IMR-90 (cell line): Measurements from ENCODE around the gene RING1. TPM values are rescaled to one million over a fixed set of nuclear protein-coding genes. Genes with fewer than 3 reads are reported as not detected.
A peak's percentile ranks its signal among the peaks of the same experiment; 100 is the strongest.

Source experiments
- ATAC-seq: fragments of 200-7000 bp; cut with Tn5 transposase; 2 replicates; pipeline ENCODE4 v1.9.1; 2020; ENCODE audit warnings: low read depth, mild to moderate bottlenecking, moderate library complexity
- BruUV-seq: library from RNA; stranded (reverse); fragments of 400-500 nt; replicated peaks from 2 replicates; lab custom pipeline; 2021; lab: Mats Ljungman, UMichigan
- CTCF ChIA-PET: fragments of 300-600 bp; formaldehyde crosslinking; extraction: SDS; loops from one replicate; lab custom pipeline; 2021; ENCODE audit warnings: antibody characterized with exemption; lab: Yijun Ruan, JAX
- POLR2A ChIA-PET: fragments of 300-600 bp; sonication (Branson Sonifier 250); formaldehyde crosslinking; loops from one replicate; lab custom pipeline; 2022; ENCODE audit warnings: antibody characterized with exemption; ENCODE audit not compliant: unreplicated experiment; lab: Charles Lee
- DNase-seq: peaks from one replicate; pipeline ENCODE4 v3.0.0; 2013
- H2AFZ ChIP-seq: replicated peaks from 2 replicates; pipeline ENCODE3; 2013; ENCODE audit warnings: low read length, mild to moderate bottlenecking; ENCODE audit not compliant: poor library complexity
- H2AK5ac ChIP-seq: 2 replicates; pipeline ENCODE4 v1.6.1; 2013; ENCODE audit warnings: low read depth, low read length, inconsistent platforms
- H2AK9ac ChIP-seq: replicated peaks from 2 replicates; pipeline ENCODE3; 2013; ENCODE audit warnings: mild to moderate bottlenecking, low read depth, low read length, moderate library complexity; ENCODE audit not compliant: poor library complexity
- H2BK120ac ChIP-seq: 2 replicates; pipeline ENCODE4 v1.6.1; 2013; ENCODE audit warnings: low read depth, low read length, inconsistent platforms
- H2BK15ac ChIP-seq: 3 replicates; pipeline ENCODE4 v1.6.1; 2013; ENCODE audit warnings: low read depth, low read length, inconsistent platforms
- H2BK20ac ChIP-seq: 2 replicates; pipeline ENCODE4 v1.6.1; 2013; ENCODE audit warnings: low read depth, mild to moderate bottlenecking, inconsistent platforms, low read length, moderate library complexity
- H2BK5ac ChIP-seq: 2 replicates; pipeline ENCODE4 v1.6.1; 2013; ENCODE audit warnings: mild to moderate bottlenecking, low read depth, low read length, inconsistent platforms; ENCODE audit not compliant: poor library complexity, severe bottlenecking
- H3K14ac ChIP-seq: replicated peaks from 2 replicates; pipeline ENCODE4 v1.6.1; 2013; ENCODE audit warnings: low read depth, low read length, inconsistent platforms
- H3K18ac ChIP-seq: 2 replicates; pipeline ENCODE4 v1.6.1; 2013; ENCODE audit warnings: low read depth, low read length, control low read depth
- H3K23ac ChIP-seq: 2 replicates; pipeline ENCODE4 v1.6.1; 2013; ENCODE audit warnings: low read depth, low read length, inconsistent platforms
- H3K27ac ChIP-seq: 2 replicates; pipeline ENCODE4 v1.5.1; 2013; ENCODE audit warnings: mild to moderate bottlenecking, control low read depth, low read length; ENCODE audit not compliant: insufficient read depth
- H3K27me3 ChIP-seq: 2 replicates; pipeline ENCODE4 v1.6.1; 2013; ENCODE audit warnings: low read length; ENCODE audit not compliant: control insufficient read depth, insufficient read depth
- H3K36me3 ChIP-seq: 2 replicates; pipeline ENCODE4 v1.6.1; 2013; ENCODE audit warnings: low read length, mixed read lengths; ENCODE audit not compliant: control insufficient read depth, insufficient read depth
- H3K4ac ChIP-seq: 2 replicates; pipeline ENCODE4 v1.6.1; 2013; ENCODE audit warnings: low read depth, low read length, inconsistent platforms
- H3K4me1 ChIP-seq: 2 replicates; pipeline ENCODE4 v1.6.1; 2013; ENCODE audit warnings: low read length, mixed read lengths; ENCODE audit not compliant: control insufficient read depth, insufficient read depth
- H3K4me2 ChIP-seq: 2 replicates; pipeline ENCODE4 v1.6.1; 2013; ENCODE audit warnings: low read depth, mild to moderate bottlenecking, control low read depth, low read length, moderate library complexity
- H3K4me3 ChIP-seq: 2 replicates; pipeline ENCODE4 v1.5.1; 2013; ENCODE audit warnings: low read depth, mild to moderate bottlenecking, control low read depth, low read length, moderate library complexity; ENCODE audit not compliant: insufficient read depth
- H3K56ac ChIP-seq: 2 replicates; pipeline ENCODE4 v1.6.1; 2013; ENCODE audit warnings: low read length, inconsistent platforms; ENCODE audit not compliant: insufficient read depth; ENCODE audit errors: extremely low read depth
- H3K79me1 ChIP-seq, 2 experiments: 2 replicates each; pipeline ENCODE4 v1.6.1; 2013; ENCODE audit warnings: low read length in 2 of 2, inconsistent platforms in 1 of 2, low read depth in 1 of 2
- H3K9ac ChIP-seq: 2 replicates; pipeline ENCODE4 v1.6.1; 2013; ENCODE audit warnings: low read depth, low read length, control low read depth
- H3K9me1 ChIP-seq: 2 replicates; pipeline ENCODE4 v1.6.1; 2013; ENCODE audit warnings: low read length, inconsistent platforms; ENCODE audit not compliant: insufficient read depth
- H3K9me3 ChIP-seq: 2 replicates; pipeline ENCODE4 v1.6.1; 2013; ENCODE audit warnings: low read length; ENCODE audit not compliant: control insufficient read depth, insufficient read depth
- H4K20me1 ChIP-seq: 2 replicates; pipeline ENCODE4 v1.6.1; 2013; ENCODE audit warnings: low read length, inconsistent platforms; ENCODE audit not compliant: insufficient read depth
- H4K5ac ChIP-seq: 2 replicates; pipeline ENCODE4 v1.6.1; 2013; ENCODE audit warnings: mild to moderate bottlenecking, low read depth, low read length, control low read depth
- H4K8ac ChIP-seq, 2 experiments: 2 replicates each; pipeline ENCODE4 v1.6.1; 2013; ENCODE audit warnings: low read depth in 2 of 2, low read length in 2 of 2, control low read depth in 1 of 2, inconsistent platforms in 1 of 2
- H4K91ac ChIP-seq: 2 replicates; pipeline ENCODE4 v1.6.1; 2013; ENCODE audit warnings: low read depth, low read length, inconsistent platforms; ENCODE audit not compliant: insufficient read depth
- BHLHE40 ChIP-seq: fragments of 150-350 bp; IDR thresholded peaks from 2 replicates; pipeline ENCODE4 v1.6.1; 2016; ENCODE audit warnings: mild to moderate bottlenecking, low read depth, low read length
- CEBPB ChIP-seq: IDR thresholded peaks from 2 replicates; pipeline ENCODE4 v1.6.1; 2012; ENCODE audit warnings: low read depth, low read length, improper control_type of control experiment
- CHD1 ChIP-seq: IDR thresholded peaks from 2 replicates; pipeline ENCODE4 v1.6.1; 2012; ENCODE audit warnings: low read depth, low read length, improper control_type of control experiment
- MAFK ChIP-seq: IDR thresholded peaks from 2 replicates; pipeline ENCODE4 v1.6.1; 2012; ENCODE audit warnings: low read depth, low read length, improper control_type of control experiment
- MAZ ChIP-seq: IDR thresholded peaks from 2 replicates; pipeline ENCODE4 v1.6.1; 2012; ENCODE audit warnings: low read depth, mild to moderate bottlenecking, low read length, improper control_type of control experiment, moderate library complexity, borderline replicate concordance
- MXI1 ChIP-seq: IDR thresholded peaks from 2 replicates; pipeline ENCODE4 v1.6.1; 2012; ENCODE audit warnings: low read depth, mild to moderate bottlenecking, low read length, moderate library complexity, borderline replicate concordance
- NFE2L2 ChIP-seq: fragments of 150-350 bp; IDR thresholded peaks from 2 replicates; pipeline ENCODE4 v1.6.1; 2016; ENCODE audit warnings: low read depth, mild to moderate bottlenecking, low read length
- RAD21 ChIP-seq: IDR thresholded peaks from 2 replicates; pipeline ENCODE4 v1.6.1; 2012; ENCODE audit warnings: low read length, improper control_type of control experiment
- RCOR1 ChIP-seq: IDR thresholded peaks from 2 replicates; pipeline ENCODE4 v1.6.1; 2012; ENCODE audit warnings: mild to moderate bottlenecking, low read length, improper control_type of control experiment; ENCODE audit not compliant: insufficient replicate concordance
- RFX5 ChIP-seq: IDR thresholded peaks from 2 replicates; pipeline ENCODE4 v1.8.0; 2012; ENCODE audit warnings: low read depth, mild to moderate bottlenecking, low read length, moderate library complexity
- WGBS, 2 experiments: methylation state at CpG; one replicate each; pipeline versions ENCODE4 v1.1.5 to v1.1.7; 2013; ENCODE audit warnings: missing lambda C conversion rate in 2 of 2; ENCODE audit not compliant: insufficient read length in 1 of 2; ENCODE audit errors: extremely low coverage in 2 of 2; 5-methylcytosine and 5-hydroxymethylcytosine counted together
- dilution Hi-C: fragments of 300-500 bp; cut with HindIII; formaldehyde crosslinking; loops from one replicate; pipeline ENCODE4 v1.14.3; 2018; ENCODE audit warnings: low sequenced_read_pairs; ENCODE audit not compliant: unreplicated experiment
- in situ Hi-C: fragments of 300-500 bp; cut with MboI; formaldehyde crosslinking; loops from 3 replicates; pipeline ENCODE4 v1.14.3; 2019; ENCODE audit warnings: low sequenced_read_pairs, inconsistent platforms, mixed read lengths
- intact Hi-C: fragments of 100-400 bp; cut with micrococcal nuclease; formaldehyde crosslinking; loops from 2 replicates; pipeline ENCODE4 v1.10.0; 2022
- polyA plus RNA-seq, 3 experiments: library from polyadenylated mRNA; depleted of rRNA; stranded (reverse); fragments of >200 nt; gene quantifications; 2 replicates each; pipeline ENCODE4 v1.2.3, GENCODE V29; 2012; ENCODE audit warnings: low replicate concordance in 1 of 3
- total RNA-seq: library from RNA; depleted of rRNA; stranded (reverse); fragments of >200 nt; gene quantifications from 2 replicates; pipeline ENCODE4 v1.2.3, GENCODE V29; 2012
- TF ChIP-seq, protein P1 (sequence below): fragments of 150-350 bp; IDR thresholded peaks from 2 replicates; pipeline ENCODE4 v1.6.1; 2017; ENCODE audit warnings: mild to moderate bottlenecking, antibody characterized with exemption, low read length, low read depth

RING1 gene
- total and polyA plus RNA-seq, 2 of the 4 experiments (the other 2 are of a cell fraction), result 14.9 to 40.8 TPM

DNA sequence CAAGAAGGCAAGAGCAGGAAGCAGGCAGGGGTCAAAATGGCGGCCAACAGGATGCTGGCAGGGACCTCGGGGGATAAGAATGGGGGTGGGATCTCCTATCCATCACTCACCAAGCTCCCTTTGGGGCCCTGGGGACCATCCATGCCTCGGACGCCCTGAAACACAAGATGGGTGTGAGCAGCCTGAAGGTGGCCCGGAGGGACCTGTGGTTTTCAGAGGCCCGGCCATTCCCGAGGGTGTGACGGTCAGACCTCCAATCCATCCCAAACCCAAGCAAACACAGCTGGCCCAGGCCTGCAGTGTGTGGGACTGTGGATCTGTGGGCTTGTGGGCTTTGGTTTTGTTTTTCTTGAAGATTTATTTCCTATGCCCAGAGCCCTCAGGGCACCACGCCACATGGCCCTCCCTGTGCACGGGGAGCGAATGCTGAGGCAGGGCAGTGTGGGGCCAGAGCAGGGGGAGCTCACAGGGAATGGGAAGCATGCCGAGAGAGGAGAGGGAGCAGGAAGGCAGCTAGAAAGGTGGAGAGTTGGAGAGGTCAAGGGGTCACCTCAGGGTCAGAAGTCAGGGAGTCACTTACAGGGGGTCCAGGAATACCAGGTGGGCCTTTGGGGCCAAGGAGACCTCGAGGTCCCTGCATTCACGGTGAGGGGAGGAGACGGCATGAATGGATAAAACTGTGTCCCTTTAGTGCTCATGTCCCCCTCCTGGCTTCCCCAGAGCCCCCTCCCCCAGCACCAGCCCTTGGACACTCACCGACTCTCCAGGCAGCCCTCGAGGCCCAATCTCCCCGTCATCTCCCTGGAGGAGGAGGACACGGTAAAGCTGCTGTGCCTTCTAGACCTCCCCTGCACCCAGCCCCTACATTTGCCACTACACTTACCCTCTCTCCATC is 30.5 kb upstream of the RING1 start:
- H3K79me1 ChIP-seq, result no peaks in the 10 kb centered on the region
- BruUV-seq, result no TSS peak

More for the DNA sequence above, 30.5 kb upstream of the RING1 start:
- no peaks in the 10 kb centered on the region for H3K9me1 ChIP-seq
- no peak overlapping the region for H3K14ac ChIP-seq
- POLR2A ChIA-PET, result no interaction called here
- H3K4me3 ChIP-seq, result no peak overlapping the region
- DNase-seq (no peak), ATAC-seq (no peak)
- no peak overlapping the region for H3K9ac ChIP-seq
- no peak overlapping the region for H4K5ac ChIP-seq
- H4K91ac ChIP-seq, result no peak overlapping the region
- no peak overlapping the region for H2BK20ac ChIP-seq
- no peak overlapping the region for H2BK5ac ChIP-seq
- TF ChIP-seq BHLHE40 (no peak), RCOR1 (no peak), CEBPB (no peak), RFX5 (no peak), MAZ (no peak), MXI1 (no peak), MAFK (no peak), RAD21 (no peak), CHD1 (no peak), NFE2L2 (no peak)
- TF ChIP-seq, protein P1, sequence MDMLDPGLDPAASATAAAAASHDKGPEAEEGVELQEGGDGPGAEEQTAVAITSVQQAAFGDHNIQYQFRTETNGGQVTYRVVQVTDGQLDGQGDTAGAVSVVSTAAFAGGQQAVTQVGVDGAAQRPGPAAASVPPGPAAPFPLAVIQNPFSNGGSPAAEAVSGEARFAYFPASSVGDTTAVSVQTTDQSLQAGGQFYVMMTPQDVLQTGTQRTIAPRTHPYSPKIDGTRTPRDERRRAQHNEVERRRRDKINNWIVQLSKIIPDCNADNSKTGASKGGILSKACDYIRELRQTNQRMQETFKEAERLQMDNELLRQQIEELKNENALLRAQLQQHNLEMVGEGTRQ, result no peak
- no peak overlapping the region for H3K56ac ChIP-seq
- peak overlapping the region; percentile 61 for H2AK9ac ChIP-seq
- CTCF ChIA-PET, result no interaction called here
- no peak overlapping the region for H3K4me2 ChIP-seq
- in situ Hi-C loops (no loop called here), dilution Hi-C loops (no loop called here), intact Hi-C loops (no loop called here)
- H3K27me3 ChIP-seq, result peaks cover 16% of the 10 kb centered on the region
- WGBS, 2 experiments, result 37% methylated on average over 2 of the region's 19 CpGs; no CpG with 5 or more reads in 1 of the 2 experiments
- H2BK120ac ChIP-seq, result no peak overlapping the region
- H2AFZ ChIP-seq, result peak overlapping the region; percentile 51
- no peak overlapping the region for H3K27ac ChIP-seq
- no peak overlapping the region for H2BK15ac ChIP-seq
- no peak overlapping the region for H4K8ac ChIP-seq
- H3K4me1 ChIP-seq, result no peaks in the 10 kb centered on the region
- H2AK5ac ChIP-seq, result no peak overlapping the region
- no peaks in the 10 kb centered on the region for H3K36me3 ChIP-seq
- no peak overlapping the region for H3K18ac ChIP-seq
- no peaks in the 10 kb centered on the region for H4K20me1 ChIP-seq
- no peak overlapping the region for H3K23ac ChIP-seq
- H3K9me3 ChIP-seq, result no peaks in the 10 kb centered on the region
- no peak overlapping the region for H3K4ac ChIP-seq
